ENCODE results near the gene FAM135A.

The FAM135A gene

GRCh38 chr6:70413114-70413991, at the start of gene FAM135A:
FAM135A (plus strand) TSS chr6:70413508; CDS start chr6:70428343, 14,835 bp downstream.
- DNase-seq: peak; percentile 58 to 98 (median 94)

GRCh38 chr6:70363741-70364493, 49.4 kb upstream of the FAM135A start:
- no peak for DNase-seq

GRCh38 chr6:70369332-70369950, 43.9 kb upstream of the FAM135A start:
- DNase-seq: peak in 51 of 58 donors; percentile 2 to 75 (median 31)

GRCh38 chr6:70370496-70370895, 42.8 kb upstream of the FAM135A start:
- DNase-seq: no peak

GRCh38 chr6:70371454-70372105, 41.7 kb upstream of the FAM135A start:
- DNase-seq: peak in 1 of 58 donors; percentile 40

GRCh38 chr6:70375166-70375565, 38.1 kb upstream of the FAM135A start:
- no peak for DNase-seq

GRCh38 chr6:70375882-70376281, 37.4 kb upstream of the FAM135A start:
- no peak for DNase-seq

GRCh38 chr6:70376628-70377027, 36.7 kb upstream of the FAM135A start:
- no peak for DNase-seq

- no peak for DNase-seq
These were observed 35.9 kb upstream of the FAM135A start for GRCh38 chr6:70377372-70377771.

- no peak for DNase-seq
These were observed 33.8 kb upstream of the FAM135A start for GRCh38 chr6:70379473-70380013.

- DNase-seq: no peak
These were observed 33.1 kb upstream of the FAM135A start for GRCh38 chr6:70380252-70380651.

GRCh38 chr6:70380771-70381416, 32.4 kb upstream of the FAM135A start:
- DNase-seq: no peak

GRCh38 chr6:70381417-70381782, 31.9 kb upstream of the FAM135A start:
- no peak for DNase-seq

GRCh38 chr6:70385901-70386300, 27.4 kb upstream of the FAM135A start:
- DNase-seq: no peak

- no peak for DNase-seq
These were observed 24.5 kb upstream of the FAM135A start for GRCh38 chr6:70388814-70389213.

- DNase-seq: no peak
These were observed 24.0 kb upstream of the FAM135A start for GRCh38 chr6:70389261-70389660.

GRCh38 chr6:70390067-70390466, 23.2 kb upstream of the FAM135A start:
- DNase-seq: no peak

- no peak for DNase-seq
These were observed 21.8 kb upstream of the FAM135A start for GRCh38 chr6:70391492-70391891.

GRCh38 chr6:70394518-70395300, 18.6 kb upstream of the FAM135A start:
- no peak for DNase-seq

- DNase-seq: no peak
These were observed 18.0 kb upstream of the FAM135A start for GRCh38 chr6:70395301-70395672.

Measured in anterior cingulate cortex (tissue), 58 donors.